GM19238 (cell line): ENCODE data around the gene PRRT1.
"Not testable (repeated sequence)": the region's sequence is repeated elsewhere in the genome, so short reads cannot be mapped to it uniquely, and the experiment has no call there.

Experiments
- DNase-seq: peaks from one replicate; pipeline ENCODE4 v3.0.0; 2011; ENCODE audit warnings: low spot score; ENCODE audit not compliant: insufficient read length

PRRT1 gene

GRCh38 chr6:32151863-32152768 lies at the start of gene PRRT1:
Gene PRRT1 (minus strand): TSS chr6:32151939. CDS start chr6:32151827, 112 bp downstream.
- DNase-seq: no peak

GRCh38 chr6:32200711-32201475 lies 49.2 kb upstream of the PRRT1 start:
- no peak for DNase-seq

GRCh38 chr6:32198866-32199265 lies 47.1 kb upstream of the PRRT1 start:
- no peak for DNase-seq

- no peak for DNase-seq
These were observed 46.6 kb upstream of the PRRT1 start for GRCh38 chr6:32198345-32198696.

GRCh38 chr6:32196682-32197616 lies 45.2 kb upstream of the PRRT1 start:
- DNase-seq: no peak

- DNase-seq: peak; percentile 59
These were observed 44.4 kb upstream of the PRRT1 start for GRCh38 chr6:32195902-32196681.

- DNase-seq: peak; percentile 90
These were observed 43.8 kb upstream of the PRRT1 start for GRCh38 chr6:32195652-32195901.

- DNase-seq: no peak
These were observed 43.3 kb upstream of the PRRT1 start for GRCh38 chr6:32194825-32195651.

- DNase-seq: no peak
These were observed 42.6 kb upstream of the PRRT1 start for GRCh38 chr6:32194388-32194787.

GRCh38 chr6:32193096-32193495 lies 41.4 kb upstream of the PRRT1 start:
- DNase-seq: not testable (repeated sequence)

GRCh38 chr6:32192608-32193039 lies 40.9 kb upstream of the PRRT1 start, which contains the start of gene GPSM3:
Gene GPSM3 (minus strand): TSS chr6:32192643. CDS start chr6:32192513, 130 bp downstream.
- no peak for DNase-seq

GRCh38 chr6:32191696-32192607 lies 40.2 kb upstream of the PRRT1 start:
- DNase-seq: no peak

- no peak for DNase-seq
These were observed 39.4 kb upstream of the PRRT1 start for GRCh38 chr6:32190911-32191677.

- DNase-seq: peak; percentile 78
These were observed 38.5 kb upstream of the PRRT1 start, which contains the start of gene PBX2 for GRCh38 chr6:32190054-32190851. Gene PBX2 (minus strand): TSS chr6:32190202. CDS start chr6:32189915, 287 bp downstream.

- DNase-seq: no peak
These were observed 38.0 kb upstream of the PRRT1 start for GRCh38 chr6:32189742-32190053.

GRCh38 chr6:32189069-32189741 lies 37.5 kb upstream of the PRRT1 start:
- no peak for DNase-seq
